GM23338 (cell line): ENCODE results near the gene SLC4A9. TPM values are rescaled to one million over a fixed set of nuclear protein-coding genes. Genes with fewer than 3 reads are reported as not detected.

Experiments used
- ATAC-seq: fragments of 200-7000 bp; cut with Tn5 transposase; 3 replicates; pipeline ENCODE4 v1.9.1; 2020
- DNase-seq: peaks from one replicate; pipeline ENCODE4 v3.0.0-alpha.2; 2015; ENCODE audit warnings: low spot score
- H2AFZ ChIP-seq: fragments of 200-600 bp; sonication (generic); 2 replicates; pipeline ENCODE4 v1.8.0; 2016; ENCODE audit warnings: antibody characterized with exemption, mild to moderate bottlenecking, moderate library complexity
- H3F3A ChIP-seq: fragments of 200-600 bp; sonication (generic); replicated peaks from 2 replicates; pipeline ENCODE4 v1.8.0; 2017; ENCODE audit warnings: antibody characterized with exemption, mixed run types, low read depth
- H3K27ac ChIP-seq: fragments of 200-600 bp; sonication (generic); 2 replicates; pipeline ENCODE4 v1.6.1; 2016; ENCODE audit warnings: low read depth
- H3K27me3 ChIP-seq: fragments of 200-600 bp; sonication (generic); 2 replicates; pipeline ENCODE4 v1.8.0; 2016; ENCODE audit warnings: mild to moderate bottlenecking, mixed run types, moderate library complexity; ENCODE audit not compliant: insufficient read depth
- H3K36me3 ChIP-seq: fragments of 200-600 bp; sonication (generic); 2 replicates; pipeline ENCODE4 v1.8.0; 2016; ENCODE audit warnings: mild to moderate bottlenecking; ENCODE audit not compliant: insufficient read depth
- H3K4me1 ChIP-seq: fragments of 200-600 bp; sonication (generic); 2 replicates; pipeline ENCODE4 v1.8.0; 2016; ENCODE audit warnings: mild to moderate bottlenecking, moderate library complexity; ENCODE audit not compliant: insufficient read depth
- H3K4me2 ChIP-seq: fragments of 200-600 bp; sonication (generic); 2 replicates; pipeline ENCODE4 v1.7.1; 2017; ENCODE audit warnings: mixed run types
- H3K4me3 ChIP-seq: fragments of 200-600 bp; sonication (generic); 2 replicates; pipeline ENCODE4 v1.6.1; 2016; ENCODE audit warnings: mixed run types
- H3K79me2 ChIP-seq: fragments of 200-600 bp; sonication (generic); replicated peaks from 2 replicates; pipeline ENCODE4 v1.8.0; 2017; ENCODE audit warnings: mild to moderate bottlenecking; ENCODE audit not compliant: insufficient read depth
- H3K9me2 ChIP-seq: fragments of 200-600 bp; sonication (generic); 2 replicates; pipeline ENCODE4 v1.8.0; 2017; ENCODE audit not compliant: insufficient read depth
- H4K20me1 ChIP-seq: fragments of 200-600 bp; sonication (generic); replicated peaks from 2 replicates; pipeline ENCODE4 v1.8.0; 2017; ENCODE audit warnings: mild to moderate bottlenecking; ENCODE audit not compliant: insufficient read depth
- H3K27ac Mint-ChIP-seq: 2 replicates; pipeline ENCODE4 v1.8.0; 2020; ENCODE audit warnings: inconsistent platforms, mild to moderate bottlenecking, moderate library complexity, mixed read lengths
- H3K27me3 Mint-ChIP-seq: 3 replicates; pipeline ENCODE4 v1.8.0; 2022; ENCODE audit warnings: low read depth, mild to moderate bottlenecking, moderate library complexity, mixed read lengths, inconsistent platforms; ENCODE audit not compliant: insufficient read depth, poor library complexity
- H3K36me3 Mint-ChIP-seq: 3 replicates; pipeline ENCODE4 v1.8.0; 2021; ENCODE audit warnings: low read depth, mild to moderate bottlenecking, inconsistent platforms, moderate library complexity, mixed read lengths
- H3K4me1 Mint-ChIP-seq: 3 replicates; pipeline ENCODE4 v1.8.0; 2020; ENCODE audit warnings: mild to moderate bottlenecking, inconsistent platforms, mixed read lengths
- H3K4me3 Mint-ChIP-seq: 3 replicates; pipeline ENCODE4 v1.8.0; 2021; ENCODE audit warnings: moderate library complexity, mild to moderate bottlenecking, inconsistent platforms, mixed read lengths
- H3K9me3 Mint-ChIP-seq: 3 replicates; pipeline ENCODE4 v1.8.0; 2020; ENCODE audit warnings: moderate library complexity, mild to moderate bottlenecking, inconsistent platforms, mixed read lengths
- CREB1 ChIP-seq: fragments of 250-450 bp; sonication (Bioruptor Pico); IDR thresholded peaks from 2 replicates; pipeline ENCODE4 v1.5.0; 2020; ENCODE audit warnings: low read depth, mild to moderate bottlenecking, moderate library complexity
- ETS1 ChIP-seq: IDR thresholded peaks from 2 replicates; pipeline ENCODE4 v1.6.1; 2016; ENCODE audit warnings: antibody characterized with exemption
- EZH2phosphoT487 ChIP-seq: fragments of 200-600 bp; sonication (generic); IDR thresholded peaks from one replicate; pipeline ENCODE4 v1.8.1; 2018; ENCODE audit warnings: antibody characterized with exemption; ENCODE audit not compliant: unreplicated experiment
- POLR2AphosphoS5 ChIP-seq: IDR thresholded peaks from 2 replicates; pipeline ENCODE4 v1.6.1; 2016; ENCODE audit warnings: antibody characterized with exemption, low read depth
- STAT1 ChIP-seq: IDR thresholded peaks from one replicate; pipeline ENCODE4 v1.6.1; 2016; ENCODE audit warnings: antibody characterized with exemption; ENCODE audit not compliant: unreplicated experiment
- ZNF114 ChIP-seq: fragments of 250-450 bp; sonication (Bioruptor Pico); IDR thresholded peaks from 2 replicates; pipeline ENCODE4 v1.5.0; 2020; ENCODE audit warnings: mild to moderate bottlenecking, moderate library complexity
- ZNF462 ChIP-seq: fragments of 250-450 bp; sonication (Bioruptor Pico); IDR thresholded peaks from 2 replicates; pipeline ENCODE4 v1.5.0; 2020; ENCODE audit warnings: mild to moderate bottlenecking, moderate library complexity
- polyA plus RNA-seq: library from polyadenylated mRNA; unstranded; fragments of >200 nt; fragmentation: Nextera tagmentation; extraction: Ambion mirVana; gene quantifications from 2 replicates; pipeline ENCODE4 v1.2.1, GENCODE V29; 2016
- total RNA-seq: library from RNA; depleted of rRNA; stranded (reverse); fragments of >200 nt; shearing (Covaris generic); gene quantifications from 2 replicates; pipeline ENCODE4 v1.2.3, GENCODE V29; 2014

The SLC4A9 gene
- total and polyA plus RNA-seq, 2 experiments from 2014 or later: 0.08 TPM; not detected in 1

- TF ChIP-seq ZNF462 (CRISPR knock-in tag) (no peak), STAT1 (no peak), ZNF114 (CRISPR knock-in tag) (no peak)
These were observed 49.0 kb upstream of the SLC4A9 start (continued) for GRCh38 chr5:140311011-140311467.

GRCh38 chr5:140312067-140312790 lies 47.8 kb upstream of the SLC4A9 start:
- Histone ChIP-seq H2AFZ (peak overlapping the region; percentile 90), H4K20me1 (no peaks in the 10 kb centered on the region), H3K9me2 (peaks cover 4% of the 10 kb centered on the region; the same call in 1 of the 2 replicates), H3K4me1 (0 out of 2 replicates have a peak, but pooled peaks cover 11% of the 10 kb centered on the region), H3K4me3 (no peak overlapping the region), H3F3A (no peaks in the 10 kb centered on the region), H3K27ac (no peak overlapping the region), H3K36me3 (no peaks in the 10 kb centered on the region), H3K4me2 (peak overlapping the region; percentile 3), H3K79me2 (no peaks in the 10 kb centered on the region), H3K27me3 (no peaks in the 10 kb centered on the region)
- H3K27ac Mint-ChIP-seq: peak overlapping the region; percentile 58; the same call in 1 of the 2 replicates
- TF ChIP-seq EZH2phosphoT487 (no peak), POLR2AphosphoS5 (no peak), ZNF462 (CRISPR knock-in tag) (no peak), CREB1 (CRISPR knock-in tag) (no peak), ETS1 (no peak)
- H3K4me1 Mint-ChIP-seq: peaks cover 16% of the 10 kb centered on the region
- peak; percentile 40; the same call in 2 of the 3 replicates for ATAC-seq
- peak; percentile 39 for DNase-seq
- H3K4me3 Mint-ChIP-seq: no peak overlapping the region; the same call in 2 of the 3 replicates
- H3K9me3 Mint-ChIP-seq: no peaks in the 10 kb centered on the region
- H3K36me3 Mint-ChIP-seq: no peaks in the 10 kb centered on the region
- H3K27me3 Mint-ChIP-seq: no peaks in the 10 kb centered on the region
